Measurements from ENCODE around the gene BACE1. TPM values are rescaled to one million over a fixed set of nuclear protein-coding genes. Genes with fewer than 3 reads are reported as not detected.

The BACE1 gene
- total RNA-seq, 1 experiment from 2014 or later: 11.2 TPM

GRCh38 chr11:117282956-117283355, 33.1 kb downstream of the BACE1 start:
- ChIA-PET POLR2A (no interaction called here), CTCF (no interaction called here)
- H3K27ac Mint-ChIP-seq (ENCODE audit: unreplicated experiment): no peak overlapping the region
- no peak overlapping the region for H3K4me3 Mint-ChIP-seq (ENCODE audit: unreplicated experiment)
- peaks cover 31% of the 10 kb centered on the region for H3K36me3 Mint-ChIP-seq (ENCODE audit: insufficient read depth, unreplicated experiment)
- Histone ChIP-seq H3K36me3 (ENCODE audit: control insufficient read depth, insufficient read depth, low read length) (peaks cover 4% of the 10 kb centered on the region; the same call in 1 of the 2 replicates), H3K9me3 (no peaks in the 10 kb centered on the region), H3K27me3 (replicated peaks; ENCODE audit: control insufficient read depth, insufficient read depth, low read length) (no peaks in the 10 kb centered on the region), H3K4me1 (peaks cover 17% of the 10 kb centered on the region), H3K4me3 (ENCODE audit: low read depth, low read length) (no peak overlapping the region)
- H3K4me1 Mint-ChIP-seq (ENCODE audit: low read depth, unreplicated experiment): peaks cover 7% of the 10 kb centered on the region
- no peak for DNase-seq
- no peaks in the 10 kb centered on the region for H3K9me3 Mint-ChIP-seq (ENCODE audit: unreplicated experiment)
- TF ChIP-seq CTCF (IDR thresholded peaks at IDR 0.05; ENCODE audit: insufficient read depth in 1 of 2, low read depth in 1 of 2, low read length in 1 of 2, severe bottlenecking in 1 of 2, unreplicated experiment in 1 of 2): no peak
- intact Hi-C loops (cut with micrococcal nuclease; ENCODE audit: unreplicated experiment): no loop called here
- no TSS peak for BruUV-seq (replicated peaks)
- H3K27me3 Mint-ChIP-seq (ENCODE audit: insufficient read depth, unreplicated experiment): no peaks in the 10 kb centered on the region

GRCh38 chr11:117281869-117282268, 34.2 kb downstream of the BACE1 start:
- no peak overlapping the region for H3K27ac Mint-ChIP-seq (ENCODE audit: unreplicated experiment)
- CTCF ChIA-PET: no interaction called here

GRCh38 chr11:117281159-117281558, 34.9 kb downstream of the BACE1 start:
- H3K4me1 ChIP-seq: peaks cover 17% of the 10 kb centered on the region
- intact Hi-C loops (cut with micrococcal nuclease; ENCODE audit: unreplicated experiment): no loop called here
- peaks cover 7% of the 10 kb centered on the region for H3K4me1 Mint-ChIP-seq (ENCODE audit: low read depth, unreplicated experiment)
- POLR2A ChIA-PET: no interaction called here
- no peaks in the 10 kb centered on the region for H3K9me3 ChIP-seq
- peaks cover 4% of the 10 kb centered on the region; the same call in 1 of the 2 replicates for H3K36me3 ChIP-seq (ENCODE audit: control insufficient read depth, insufficient read depth, low read length)
- no peaks in the 10 kb centered on the region for H3K27me3 Mint-ChIP-seq (ENCODE audit: insufficient read depth, unreplicated experiment)
- H3K9me3 Mint-ChIP-seq (ENCODE audit: unreplicated experiment): no peaks in the 10 kb centered on the region
- CTCF ChIA-PET: no interaction called here
- H3K4me3 Mint-ChIP-seq (ENCODE audit: unreplicated experiment): no peak overlapping the region
- H3K27ac Mint-ChIP-seq (ENCODE audit: unreplicated experiment): no peak overlapping the region
- H3K36me3 Mint-ChIP-seq (ENCODE audit: insufficient read depth, unreplicated experiment): peaks cover 33% of the 10 kb centered on the region
- no peak for TF ChIP-seq CTCF (IDR thresholded peaks at IDR 0.05; ENCODE audit: insufficient read depth in 1 of 2, low read depth in 1 of 2, low read length in 1 of 2, severe bottlenecking in 1 of 2, unreplicated experiment in 1 of 2)
- no TSS peak for BruUV-seq (replicated peaks)
- no peak overlapping the region for H3K4me3 ChIP-seq (ENCODE audit: low read depth, low read length)
- no peak for DNase-seq
- H3K27me3 ChIP-seq (replicated peaks; ENCODE audit: control insufficient read depth, insufficient read depth, low read length): no peaks in the 10 kb centered on the region

More at GRCh38 chr11:117281869-117282268, 34.2 kb downstream of the BACE1 start:
- H3K27me3 Mint-ChIP-seq (ENCODE audit: insufficient read depth, unreplicated experiment): no peaks in the 10 kb centered on the region
- Histone ChIP-seq H3K9me3 (no peaks in the 10 kb centered on the region), H3K4me1 (peaks cover 17% of the 10 kb centered on the region), H3K4me3 (ENCODE audit: low read depth, low read length) (no peak overlapping the region), H3K36me3 (ENCODE audit: control insufficient read depth, insufficient read depth, low read length) (peaks cover 4% of the 10 kb centered on the region; the same call in 1 of the 2 replicates), H3K27me3 (replicated peaks; ENCODE audit: control insufficient read depth, insufficient read depth, low read length) (no peaks in the 10 kb centered on the region)
- POLR2A ChIA-PET: no interaction called here
- DNase-seq: no peak
- BruUV-seq (replicated peaks): TSS peak; percentile 43
- no peaks in the 10 kb centered on the region for H3K9me3 Mint-ChIP-seq (ENCODE audit: unreplicated experiment)
- peaks cover 7% of the 10 kb centered on the region for H3K4me1 Mint-ChIP-seq (ENCODE audit: low read depth, unreplicated experiment)
- intact Hi-C loops (cut with micrococcal nuclease; ENCODE audit: unreplicated experiment): no loop called here
- H3K36me3 Mint-ChIP-seq (ENCODE audit: insufficient read depth, unreplicated experiment): peaks cover 31% of the 10 kb centered on the region
- no peak overlapping the region for H3K4me3 Mint-ChIP-seq (ENCODE audit: unreplicated experiment)
- TF ChIP-seq CTCF (IDR thresholded peaks at IDR 0.05; ENCODE audit: insufficient read depth in 1 of 2, low read depth in 1 of 2, low read length in 1 of 2, severe bottlenecking in 1 of 2, unreplicated experiment in 1 of 2): no peak
